Kidney (tissue), 14 donors: ENCODE results near the gene FBXL3. TPM values are rescaled to one million over a fixed set of nuclear protein-coding genes. Genes with fewer than 3 reads are reported as not detected.

ENCODE experiments used
- DNase-seq, 5 donors: peaks; one replicate each; pipeline ENCODE4 v3.0.0-alpha.2; 2013 to 2020
- FAIRE-seq: peaks from 2 replicates; lab custom pipeline; 2012; peaks lifted over from hg19 to GRCh38; lab: Jason Lieb, UNC
- H3K27ac ChIP-seq, 2 donors: one replicate each; pipeline ENCODE4 v1.7.0; 2013; ENCODE audit warnings: low read depth in 2 of 2, low read length in 2 of 2, inconsistent platforms in 1 of 2
- H3K27me3 ChIP-seq: one replicate; pipeline ENCODE4 v1.7.1; 2013; ENCODE audit warnings: low read length, inconsistent platforms; ENCODE audit not compliant: control insufficient read depth, insufficient read depth
- H3K36me3 ChIP-seq, 3 donors: one replicate each; pipeline versions ENCODE4 v1.7.0 to v1.7.1; 2013; ENCODE audit warnings: low read length in 3 of 3, control low read depth in 1 of 3, inconsistent platforms in 1 of 3; ENCODE audit not compliant: insufficient read depth in 3 of 3, control insufficient read depth in 2 of 3
- H3K4me1 ChIP-seq, 3 donors: one replicate each; pipeline versions ENCODE4 v1.7.0 to v1.7.1; 2013; ENCODE audit warnings: low read length in 3 of 3, inconsistent platforms in 1 of 3, low read depth in 1 of 3; ENCODE audit not compliant: control insufficient read depth in 2 of 3, insufficient read depth in 2 of 3
- H3K4me3 ChIP-seq, 3 donors: one replicate each; pipeline versions ENCODE4 v1.7.0 to v1.8.1; 2013; ENCODE audit warnings: low read length in 3 of 3, control low read depth in 1 of 3, inconsistent platforms in 1 of 3
- H3K9ac ChIP-seq, 3 donors: one replicate each; pipeline versions ENCODE4 v1.7.0 to v1.7.1; 2013; ENCODE audit warnings: low read length in 3 of 3, control low read depth in 1 of 3, inconsistent platforms in 1 of 3
- H3K9me3 ChIP-seq, 3 donors: one replicate each; pipeline versions ENCODE4 v1.7.0 to v1.7.1; 2013; ENCODE audit warnings: low read length in 3 of 3, control low read depth in 1 of 3, inconsistent platforms in 1 of 3; ENCODE audit not compliant: control insufficient read depth in 2 of 3, insufficient read depth in 1 of 3
- CTCF ChIP-seq: IDR thresholded peaks from 3 replicates; pipeline ENCODE4 v1.5.1; 2012; ENCODE audit warnings: mild to moderate bottlenecking, moderate library complexity, borderline replicate concordance; ENCODE audit not compliant: insufficient read depth; ENCODE audit errors: extremely low read depth
- intact Hi-C: fragments of 100-400 bp; cut with DNase I; formaldehyde crosslinking; loops from one replicate; pipeline ENCODE4 v1.11.1; 2022
- polyA plus RNA-seq: library from polyadenylated mRNA; stranded (reverse); fragments of 350-450 nt; fragmentation: Illumina TruSeq; extraction: RNeasy Lipid Tissue Mini Kit (QIAGEN cat#74804); gene quantifications from one replicate; pipeline ENCODE4 v1.2.3, GENCODE V29; 2014; ENCODE audit warnings: low read depth, low replicate concordance; ENCODE audit not compliant: insufficient read depth
- total RNA-seq: library from RNA; stranded (reverse); fragmentation: NEBNext Ultra II Directional; extraction: Animal tissue kit (Norgen Biotek cat#: 25700); gene quantifications from one replicate; pipeline ENCODE4 v1.2.1, GENCODE V29; 2021
- donor health status: control.
- donor health status: control.
- donor health status: control.
- donor health status: control.
- donor health status: control.
- donor health status: DM: yes; HTN: yes; CAD: no.
- donor health status: Normal renal cell carcinoma (clear cell type).

The FBXL3 gene
- total and polyA plus RNA-seq, 2 donors from 2014 or later = 22.3 to 61.6 TPM

DNA sequence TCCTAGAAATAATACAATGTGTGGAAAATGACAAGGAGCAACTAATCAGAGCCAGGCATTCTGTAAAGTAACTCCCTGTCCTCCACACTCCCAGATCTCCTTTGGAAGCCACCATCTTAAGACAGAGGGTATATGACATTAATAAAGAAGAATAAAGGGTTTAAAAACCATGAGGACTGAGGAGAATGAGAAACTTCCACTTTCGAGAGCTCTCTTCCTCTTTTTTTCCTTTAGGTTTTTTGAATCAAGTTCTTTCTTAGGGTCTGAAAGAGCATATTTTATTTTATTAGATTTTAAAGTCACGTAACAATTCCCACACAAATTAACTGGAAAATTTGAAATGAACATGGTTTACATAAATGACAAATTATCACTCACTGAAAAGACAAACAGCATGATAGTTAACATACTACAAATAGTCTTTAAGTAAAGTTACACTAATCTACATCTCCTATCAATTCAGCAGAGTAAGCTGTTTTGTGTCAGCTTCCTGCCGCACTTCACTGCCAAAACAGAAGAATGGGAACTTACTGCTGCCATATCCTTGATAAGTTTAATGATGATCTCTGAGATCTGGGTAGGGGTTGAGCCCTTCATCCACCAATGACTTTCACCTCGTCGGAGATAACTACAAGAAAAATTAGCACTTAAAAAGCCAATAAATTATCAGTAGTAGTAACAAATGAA lies 38.6 kb upstream of the FBXL3 start:
- no peaks in the 10 kb centered on the region for H3K4me1 ChIP-seq
- no peak overlapping the region for H3K4me3 ChIP-seq
- peaks cover 8 to 23% (median 15%) of the 10 kb centered on the region in 3 donors for H3K36me3 ChIP-seq
- no peak overlapping the region for H3K27ac ChIP-seq
- DNase-seq (no peak), FAIRE-seq (no peak)
- no peaks in the 10 kb centered on the region for H3K27me3 ChIP-seq
- TF ChIP-seq CTCF = no peak
- intact Hi-C loops = no loop called here
- no peak overlapping the region for H3K9ac ChIP-seq
- no peaks in the 10 kb centered on the region for H3K9me3 ChIP-seq

DNA sequence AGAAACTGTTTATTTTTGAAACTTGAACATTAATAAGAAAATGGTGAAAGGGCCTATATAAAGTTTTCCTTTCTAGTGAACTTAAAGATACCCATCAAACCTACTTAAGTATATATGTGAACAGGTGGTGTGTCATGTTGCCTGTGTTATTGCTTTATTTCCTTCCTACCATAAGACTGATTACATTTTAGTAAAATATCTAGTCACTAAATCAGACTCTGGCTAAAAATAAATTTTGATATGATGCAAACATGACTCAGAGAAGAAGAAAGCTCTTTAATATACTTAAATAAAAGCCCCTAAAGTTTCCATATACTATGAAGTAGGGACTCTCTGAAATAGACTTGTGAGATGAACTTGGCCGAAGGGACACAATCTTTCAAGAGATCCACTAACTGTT lies 35.1 kb upstream of the FBXL3 start:
- Histone ChIP-seq H3K36me3 (peaks cover 5 to 10% (median 7%) of the 10 kb centered on the region in 3 donors), H3K27ac (no peak overlapping the region), H3K9ac (no peak overlapping the region), H3K4me3 (no peak overlapping the region), H3K27me3 (no peaks in the 10 kb centered on the region), H3K4me1 (no peaks in the 10 kb centered on the region), H3K9me3 (no peaks in the 10 kb centered on the region)
- TF ChIP-seq CTCF = no peak
- FAIRE-seq (no peak), DNase-seq (no peak)
- intact Hi-C loops = no loop called here

GRCh38 chr13:77061362-77061761 lies 34.4 kb upstream of the FBXL3 start:
- H3K27me3 ChIP-seq = no peaks in the 10 kb centered on the region
- no peaks in the 10 kb centered on the region for H3K9me3 ChIP-seq
- FAIRE-seq (no peak), DNase-seq (no peak)
- TF ChIP-seq CTCF = no peak
- H3K36me3 ChIP-seq = peaks cover 5 to 10% (median 7%) of the 10 kb centered on the region in 3 donors
- no peak overlapping the region for H3K9ac ChIP-seq
- peaks cover 0 to 6% (median 0%) of the 10 kb centered on the region in 3 donors for H3K4me1 ChIP-seq
- intact Hi-C loops = no loop called here
- no peak overlapping the region for H3K4me3 ChIP-seq
- no peak overlapping the region for H3K27ac ChIP-seq
